Duodenal mucosa (tissue), 2 donors: Measurements from ENCODE around the gene MACROD2.

Experiments used
- H3K27ac ChIP-seq: one replicate; pipeline ENCODE4 v1.7.0; 2013; ENCODE audit warnings: low read depth, low read length
- H3K27me3 ChIP-seq, 2 donors: one replicate each; pipeline ENCODE4 v1.7.0; 2013; ENCODE audit warnings: low read length in 2 of 2, control low read depth in 1 of 2; ENCODE audit not compliant: insufficient read depth in 2 of 2, control insufficient read depth in 1 of 2
- H3K36me3 ChIP-seq, 2 donors: one replicate each; pipeline ENCODE4 v1.7.0; 2013; ENCODE audit warnings: low read length in 2 of 2, control low read depth in 1 of 2; ENCODE audit not compliant: insufficient read depth in 2 of 2, control insufficient read depth in 1 of 2
- H3K4me1 ChIP-seq, 2 donors: one replicate each; pipeline ENCODE4 v1.7.0; 2013; ENCODE audit warnings: low read length in 2 of 2, control low read depth in 1 of 2; ENCODE audit not compliant: insufficient read depth in 2 of 2, control insufficient read depth in 1 of 2
- H3K4me3 ChIP-seq, 2 donors: one replicate each; pipeline ENCODE4 v1.7.0; 2013; ENCODE audit warnings: low read length in 2 of 2, low read depth in 1 of 2
- H3K9ac ChIP-seq, 2 donors: one replicate each; pipeline ENCODE4 v1.7.0; 2013; ENCODE audit warnings: low read length in 2 of 2, low read depth in 1 of 2
- H3K9me3 ChIP-seq, 2 donors: one replicate each; pipeline ENCODE4 v1.7.0; 2013; ENCODE audit warnings: low read length in 2 of 2, control low read depth in 1 of 2; ENCODE audit not compliant: control insufficient read depth in 1 of 2

Gene MACROD2

GRCh38 chr20:14570811-14571210 lies 575.5 kb downstream of the MACROD2 start:
- no peak overlapping the region for H3K27ac ChIP-seq
- no peaks in the 10 kb centered on the region for H3K27me3 ChIP-seq
- H3K36me3 ChIP-seq: no peaks in the 10 kb centered on the region
- no peaks in the 10 kb centered on the region for H3K4me1 ChIP-seq
- H3K9ac ChIP-seq: no peak overlapping the region
- peaks cover 0 to 3% of the 10 kb centered on the region in 2 donors for H3K9me3 ChIP-seq
- no peak overlapping the region for H3K4me3 ChIP-seq

- no peaks in the 10 kb centered on the region for H3K9me3 ChIP-seq
- no peaks in the 10 kb centered on the region for H3K36me3 ChIP-seq
Measured at GRCh38 chr20:14573676-14574075, 578.4 kb downstream of the MACROD2 start.

DNA sequence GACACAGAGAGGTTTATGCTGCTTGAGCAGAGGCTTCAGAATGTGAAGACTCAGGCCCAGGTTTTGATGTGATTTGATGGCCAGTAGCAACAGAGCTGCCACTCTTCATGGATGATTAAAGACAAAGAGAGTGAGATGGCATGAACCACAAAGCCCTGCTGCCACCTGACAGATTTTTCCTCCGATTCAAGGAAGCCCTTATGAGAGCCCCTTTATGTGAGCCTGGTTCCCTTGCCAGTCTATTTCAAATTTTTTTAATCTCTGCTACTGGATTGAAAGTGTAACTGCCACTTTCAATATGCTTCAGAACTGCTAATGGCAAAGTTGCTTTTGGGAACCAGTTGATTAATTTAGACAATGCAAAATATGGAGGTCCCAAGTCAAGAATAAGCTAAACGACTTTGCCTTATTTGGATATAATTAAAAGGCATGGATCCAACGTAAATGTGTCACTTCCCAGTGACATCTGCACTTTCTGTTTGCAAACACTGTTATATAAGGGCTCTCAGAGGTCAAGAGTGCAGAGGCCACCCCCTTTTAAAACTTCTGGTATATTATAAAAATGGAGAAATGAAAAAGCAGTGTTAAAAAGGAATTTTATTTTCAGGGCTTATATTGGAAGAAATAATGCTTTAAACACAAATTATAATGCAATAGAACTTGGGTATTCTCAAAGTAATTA lies 581.0 kb downstream of the MACROD2 start:
- Histone ChIP-seq H3K4me3 (no peak overlapping the region), H3K27me3 (no peaks in the 10 kb centered on the region), H3K27ac (no peak overlapping the region), H3K9ac (no peak overlapping the region), H3K9me3 (no peaks in the 10 kb centered on the region), H3K4me1 (peaks cover 3 to 5% of the 10 kb centered on the region in 2 donors), H3K36me3 (no peaks in the 10 kb centered on the region)

More at GRCh38 chr20:14573676-14574075, 578.4 kb downstream of the MACROD2 start:
- Histone ChIP-seq H3K27ac (no peak overlapping the region), H3K4me1 (no peaks in the 10 kb centered on the region), H3K27me3 (no peaks in the 10 kb centered on the region), H3K9ac (no peak overlapping the region), H3K4me3 (no peak overlapping the region)

DNA sequence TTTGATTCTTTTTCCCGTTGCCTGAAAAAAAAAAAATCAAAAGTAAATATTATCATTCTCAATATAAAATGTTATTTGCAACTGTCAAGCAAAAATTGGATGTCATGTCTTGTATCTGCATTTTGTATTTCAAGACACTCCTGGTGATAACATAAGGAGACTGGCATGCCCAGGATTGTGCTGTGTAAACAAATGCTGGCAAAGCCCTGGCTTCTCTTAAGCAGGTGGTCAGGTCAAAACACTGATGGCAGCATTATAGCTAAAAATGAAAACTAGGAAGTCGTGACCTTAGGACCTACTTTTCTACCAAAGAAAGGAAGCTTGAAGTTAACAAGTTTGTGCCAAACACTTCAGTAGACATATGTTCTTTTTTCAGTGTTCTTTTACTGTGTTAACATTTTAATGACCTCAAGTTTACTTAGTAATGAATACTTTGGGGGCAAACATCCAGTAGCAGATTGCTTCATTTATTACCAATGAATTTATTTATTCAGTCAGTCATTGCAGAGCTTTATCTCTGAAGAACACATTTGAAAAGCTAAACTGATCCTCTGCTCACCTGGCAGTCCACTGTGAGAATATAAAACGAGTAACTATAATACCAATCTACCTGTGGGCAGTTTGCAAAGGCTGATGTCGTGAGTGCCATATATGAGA lies 585.2 kb downstream of the MACROD2 start:
- Histone ChIP-seq H3K4me3 (no peak overlapping the region), H3K27me3 (no peaks in the 10 kb centered on the region), H3K4me1 (peaks cover 3 to 5% of the 10 kb centered on the region in 2 donors), H3K27ac (no peak overlapping the region), H3K9me3 (no peaks in the 10 kb centered on the region), H3K9ac (no peak overlapping the region), H3K36me3 (no peaks in the 10 kb centered on the region)

DNA sequence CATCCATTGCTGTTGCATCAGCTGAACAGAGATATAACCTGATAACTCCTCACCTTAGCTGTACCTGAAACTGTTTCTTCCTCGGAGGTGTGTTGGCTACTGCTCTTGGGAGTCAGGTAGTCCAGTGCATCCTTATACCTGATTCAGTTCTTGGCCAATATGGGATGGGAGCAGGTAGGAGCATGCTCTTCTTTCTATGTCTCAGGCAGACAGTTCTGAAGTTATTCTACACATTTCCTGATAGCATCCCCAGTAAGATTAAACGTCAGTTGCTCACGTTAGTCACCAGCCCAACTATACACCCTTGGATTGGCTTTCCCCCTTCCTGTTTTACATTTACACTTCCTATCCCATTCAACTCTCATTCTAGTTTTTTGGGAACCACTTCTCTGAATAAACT lies 586.4 kb downstream of the MACROD2 start:
- Histone ChIP-seq H3K36me3 (no peaks in the 10 kb centered on the region), H3K9me3 (no peaks in the 10 kb centered on the region), H3K4me3 (no peak overlapping the region), H3K9ac (no peak overlapping the region), H3K27me3 (no peaks in the 10 kb centered on the region), H3K4me1 (peaks cover 3 to 5% of the 10 kb centered on the region in 2 donors), H3K27ac (no peak overlapping the region)

DNA sequence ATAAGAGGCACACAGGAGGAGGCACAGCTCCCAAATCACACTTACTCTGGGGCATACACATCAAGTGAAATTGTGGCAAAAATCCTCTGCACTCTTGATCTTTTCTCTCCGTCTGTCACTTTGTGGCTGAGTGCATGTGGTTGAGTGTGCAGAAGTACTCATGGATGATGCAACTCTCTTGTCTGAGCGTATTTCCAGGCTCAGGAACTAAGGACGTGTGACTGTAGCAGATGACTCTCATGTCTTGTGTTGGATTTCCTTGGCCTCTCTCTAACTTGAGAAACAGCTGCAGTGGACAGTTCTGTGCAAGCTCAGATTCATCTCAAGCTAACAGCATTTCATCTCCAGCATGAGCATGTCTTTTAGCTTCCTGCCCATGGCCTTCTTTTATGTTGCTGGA lies 587.5 kb downstream of the MACROD2 start:
- no peaks in the 10 kb centered on the region for H3K27me3 ChIP-seq
- H3K9ac ChIP-seq: no peak overlapping the region
- no peak overlapping the region for H3K4me3 ChIP-seq
- no peaks in the 10 kb centered on the region for H3K36me3 ChIP-seq
- H3K4me1 ChIP-seq: peaks cover 3 to 5% of the 10 kb centered on the region in 2 donors
- H3K9me3 ChIP-seq: no peaks in the 10 kb centered on the region
- no peak overlapping the region for H3K27ac ChIP-seq

GRCh38 chr20:14583413-14583812 lies 588.1 kb downstream of the MACROD2 start:
- Histone ChIP-seq H3K27ac (no peak overlapping the region), H3K27me3 (no peaks in the 10 kb centered on the region), H3K9ac (no peak overlapping the region), H3K9me3 (no peaks in the 10 kb centered on the region), H3K4me3 (no peak overlapping the region), H3K36me3 (no peaks in the 10 kb centered on the region), H3K4me1 (peaks cover 3 to 5% of the 10 kb centered on the region in 2 donors)

DNA sequence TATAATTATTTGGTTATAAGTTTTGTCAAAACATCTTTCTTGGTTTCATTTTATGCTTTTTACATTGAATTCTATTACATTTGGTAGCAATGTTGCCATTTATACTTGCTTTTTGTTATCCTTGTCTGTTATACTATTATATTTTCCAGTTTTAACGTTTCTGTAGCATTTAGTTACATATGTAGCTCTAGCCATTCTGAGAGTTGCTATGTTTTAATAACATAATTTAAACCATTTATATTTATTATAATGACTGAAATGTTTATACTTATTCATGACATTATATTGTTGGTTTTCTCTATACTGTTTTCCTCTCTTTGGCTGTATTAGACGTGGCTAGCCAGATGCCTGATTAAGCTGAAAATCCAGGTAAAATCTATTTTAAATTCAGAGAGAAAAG lies 594.1 kb downstream of the MACROD2 start:
- Histone ChIP-seq H3K9me3 (peaks cover 0 to 3% of the 10 kb centered on the region in 2 donors), H3K27ac (no peak overlapping the region), H3K4me3 (no peak overlapping the region), H3K27me3 (no peaks in the 10 kb centered on the region), H3K36me3 (no peaks in the 10 kb centered on the region), H3K9ac (no peak overlapping the region), H3K4me1 (no peaks in the 10 kb centered on the region)

- H3K9me3 ChIP-seq: no peaks in the 10 kb centered on the region
- H3K27me3 ChIP-seq: no peaks in the 10 kb centered on the region
- no peaks in the 10 kb centered on the region for H3K36me3 ChIP-seq
- H3K4me1 ChIP-seq: no peaks in the 10 kb centered on the region
- no peak overlapping the region for H3K4me3 ChIP-seq
- H3K9ac ChIP-seq: no peak overlapping the region
- H3K27ac ChIP-seq: no peak overlapping the region
Measured at GRCh38 chr20:14595051-14595450, 599.7 kb downstream of the MACROD2 start.

GRCh38 chr20:14597206-14597715 lies 601.9 kb downstream of the MACROD2 start:
- H3K9ac ChIP-seq: no peak overlapping the region
- H3K4me1 ChIP-seq: no peaks in the 10 kb centered on the region

More at GRCh38 chr20:14597206-14597715, 601.9 kb downstream of the MACROD2 start:
- Histone ChIP-seq H3K4me3 (no peak overlapping the region), H3K36me3 (no peaks in the 10 kb centered on the region), H3K27ac (no peak overlapping the region), H3K9me3 (no peaks in the 10 kb centered on the region), H3K27me3 (no peaks in the 10 kb centered on the region)
